Measurements from ENCODE around the gene GLIPR2.
"Not testable (repeated sequence)": the region's sequence is repeated elsewhere in the genome, so short reads cannot be mapped to it uniquely, and the experiment has no call there.

GLIPR2 gene, protein sequence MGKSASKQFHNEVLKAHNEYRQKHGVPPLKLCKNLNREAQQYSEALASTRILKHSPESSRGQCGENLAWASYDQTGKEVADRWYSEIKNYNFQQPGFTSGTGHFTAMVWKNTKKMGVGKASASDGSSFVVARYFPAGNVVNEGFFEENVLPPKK

DNA sequence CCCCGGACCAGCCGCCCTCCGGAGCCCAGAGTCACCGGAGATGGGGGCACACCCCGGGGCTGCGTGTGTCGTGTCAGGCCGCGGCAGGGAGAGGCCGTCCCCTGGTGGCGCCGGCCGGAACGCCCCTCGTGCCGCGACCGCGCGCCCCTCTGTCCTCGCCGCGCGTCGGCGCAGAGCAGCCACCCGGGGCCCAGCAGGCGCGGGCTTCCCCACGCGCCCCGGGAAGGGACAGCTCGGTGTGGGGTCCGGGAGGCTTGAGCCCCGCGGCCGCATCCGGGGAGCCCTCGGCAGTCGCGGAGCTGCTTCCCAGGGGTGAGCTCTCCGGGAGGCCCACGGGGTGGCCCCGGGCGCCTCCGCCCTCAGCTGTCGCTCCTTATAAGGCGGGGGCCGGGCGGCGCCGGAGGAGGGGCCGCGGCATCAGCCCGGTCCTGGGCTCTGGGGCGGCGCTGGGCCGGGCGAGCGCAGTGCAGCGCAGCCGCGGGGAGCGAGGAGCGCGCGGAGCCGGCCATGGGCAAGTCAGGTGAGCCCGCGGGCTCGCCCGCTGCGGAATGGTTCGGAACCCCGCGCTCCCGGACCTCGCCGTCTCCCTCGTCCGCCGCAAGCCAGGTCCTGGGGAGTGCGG, at the start of gene GLIPR2:
Gene GLIPR2 (plus strand): TSS at position 462 of the 622 bp plus-strand sequence. CDS start 46 bp downstream, at position 508.
- FAIRE-seq (no peak), DNase-seq (ENCODE audit: insufficient read length, low spot score) (peak; percentile 82)

DNA sequence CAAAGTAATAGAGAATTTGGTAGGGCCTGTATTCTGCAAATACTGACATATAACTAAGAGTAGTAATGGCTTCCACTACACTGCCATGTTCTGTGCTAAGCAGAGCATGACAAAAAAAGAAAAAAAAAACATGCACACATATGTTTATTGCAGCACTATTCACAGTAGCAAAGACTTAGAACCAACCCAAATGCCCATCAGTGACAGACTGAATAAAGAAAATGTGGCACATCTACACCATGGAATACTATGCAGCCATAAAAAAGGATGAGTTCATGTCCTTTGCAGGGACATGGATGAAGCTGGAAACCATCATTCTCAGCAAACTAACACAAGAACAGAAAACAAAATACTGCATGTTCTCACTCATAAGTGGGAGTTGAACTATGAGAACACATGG, 49.5 kb upstream of the GLIPR2 start:
- FAIRE-seq; DNase-seq (ENCODE audit: insufficient read length, low spot score): not testable (repeated sequence)

DNA sequence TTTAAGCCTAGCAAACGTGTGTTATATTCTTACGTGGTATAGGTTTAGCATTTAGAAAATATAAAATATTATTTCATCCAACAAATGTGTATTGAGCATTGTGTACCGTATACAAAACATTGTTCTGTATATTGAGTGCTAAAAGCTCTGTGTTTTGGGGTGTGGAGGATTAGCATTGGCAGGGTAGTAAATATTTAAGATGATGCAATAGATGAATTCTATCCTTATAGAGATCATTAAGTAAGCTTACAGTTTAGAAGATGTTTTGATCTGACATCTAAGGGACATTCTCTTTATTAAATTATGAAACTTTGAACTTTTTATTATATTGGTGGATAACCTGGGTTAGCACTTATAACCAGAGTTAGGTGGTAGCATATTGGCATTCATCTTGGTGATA, 48.5 kb upstream of the GLIPR2 start:
- DNase-seq (ENCODE audit: insufficient read length, low spot score): no peak
- FAIRE-seq: no peak

DNA sequence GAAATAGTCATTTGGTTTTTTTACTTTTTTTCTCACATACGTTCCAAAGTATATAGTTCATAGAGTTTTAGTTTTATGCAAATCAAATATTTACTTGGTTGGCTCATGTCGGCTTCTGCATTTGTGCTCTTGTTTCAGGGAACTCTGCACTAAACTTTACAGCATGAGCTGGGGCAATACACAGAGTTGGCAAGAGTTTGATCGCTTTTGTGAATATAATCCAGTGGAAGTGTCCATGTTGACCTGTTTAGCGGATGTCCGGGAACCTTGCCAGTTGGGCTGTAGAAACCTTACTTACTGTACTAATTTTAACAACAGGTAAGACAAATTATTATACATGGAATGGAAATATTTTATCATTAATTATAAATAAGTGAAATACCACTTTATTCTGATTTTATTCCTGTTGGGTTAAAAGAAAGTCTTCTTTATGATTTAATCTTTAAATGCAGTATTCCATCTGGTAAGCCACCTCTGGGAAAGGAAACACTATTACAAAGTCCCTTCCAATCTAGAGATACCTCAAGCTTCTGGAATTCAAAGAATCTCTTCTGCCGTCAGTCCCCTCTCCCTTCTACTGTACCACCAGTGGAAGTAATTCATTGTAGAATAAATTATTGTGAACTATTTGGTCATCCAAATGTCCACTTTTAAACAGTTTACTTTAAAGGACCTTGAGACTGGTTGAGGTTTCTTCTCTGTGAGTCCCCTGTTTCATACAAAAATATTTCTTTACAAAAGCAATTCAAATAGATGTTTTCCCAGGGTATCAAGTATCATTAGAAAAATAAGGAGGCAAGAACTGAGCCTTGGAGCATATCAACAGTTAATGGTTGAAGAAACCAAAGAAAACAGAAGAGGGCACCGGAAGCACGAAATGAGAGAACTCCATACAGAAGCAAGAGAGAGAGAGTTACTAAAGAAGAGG, 45.2 kb upstream of the GLIPR2 start:
- peak; percentile 4 for FAIRE-seq
- DNase-seq (ENCODE audit: insufficient read length, low spot score): no peak

DNA sequence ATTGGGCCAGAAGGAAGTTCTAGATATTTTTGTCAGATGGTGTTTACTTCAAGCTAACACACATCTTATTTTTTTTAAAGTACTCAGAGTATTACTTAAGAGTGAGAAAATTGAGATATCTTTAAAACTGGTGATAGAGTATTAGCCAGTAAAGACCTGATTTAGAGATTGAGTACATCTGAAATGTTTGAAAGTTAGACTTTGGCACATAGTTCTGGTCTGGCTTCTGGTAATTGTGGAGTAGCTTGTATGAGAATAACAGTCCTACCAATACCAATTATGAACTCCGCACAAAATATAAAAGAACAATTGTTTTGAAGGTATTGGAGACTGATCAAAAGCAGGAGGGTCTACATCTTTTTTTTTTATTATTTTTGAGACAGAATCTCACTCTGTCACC, 44.5 kb upstream of the GLIPR2 start:
- FAIRE-seq (peak; percentile 58), DNase-seq (ENCODE audit: insufficient read length, low spot score) (no peak)

DNA sequence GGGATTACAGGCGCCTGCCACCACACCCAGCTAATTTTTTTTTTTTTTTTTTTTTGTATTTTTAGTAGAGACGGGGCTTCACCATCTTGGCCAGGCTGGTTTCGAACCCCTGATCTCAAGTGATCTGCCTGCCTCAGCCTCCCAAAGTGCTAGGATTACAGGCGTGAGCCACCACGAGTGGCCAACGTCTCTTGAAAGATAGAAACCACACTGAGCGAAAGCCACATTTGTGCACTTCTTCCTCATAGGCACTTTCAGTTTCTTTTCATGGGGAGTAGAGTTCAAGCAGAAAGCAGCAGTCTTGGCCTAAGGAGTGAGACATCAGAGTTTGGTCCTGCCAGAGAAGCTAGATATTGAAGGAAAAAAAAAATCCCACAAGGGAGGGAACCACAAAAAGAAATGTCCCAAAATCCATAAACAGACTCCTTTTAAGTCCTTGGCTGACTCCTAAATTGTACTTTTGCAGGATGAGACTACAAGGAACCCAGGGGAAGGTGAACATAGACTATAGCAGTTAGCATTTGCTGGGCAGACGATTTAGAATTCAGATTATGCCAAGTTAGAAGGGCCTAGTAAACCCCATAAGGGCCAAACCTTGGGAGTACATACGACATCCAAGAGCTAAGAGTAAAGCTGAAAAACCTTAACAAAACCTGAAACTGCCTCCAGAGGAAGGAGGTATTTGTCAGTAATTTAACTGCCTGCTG, 43.9 kb upstream of the GLIPR2 start:
- FAIRE-seq (peak; percentile 92), DNase-seq (ENCODE audit: insufficient read length, low spot score) (peak; percentile 38)

DNA sequence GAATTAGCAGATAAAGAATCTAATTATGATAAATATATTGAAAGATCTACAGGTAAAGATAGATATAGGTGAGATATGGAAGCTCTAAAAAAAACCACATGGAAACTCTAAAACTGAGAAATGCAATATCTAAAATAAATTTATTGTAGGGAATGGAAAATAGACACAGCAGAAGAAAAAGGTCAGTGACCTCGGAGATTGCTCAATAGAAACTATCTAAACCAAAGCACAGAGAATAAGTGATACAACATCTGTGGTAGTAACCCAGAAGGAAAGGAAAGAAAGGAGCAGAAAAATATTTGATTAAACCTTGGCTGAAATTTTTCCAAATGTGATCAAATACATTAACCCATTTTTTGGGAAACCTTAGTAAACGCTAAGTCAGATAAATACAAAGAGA, 43.1 kb upstream of the GLIPR2 start:
- DNase-seq (ENCODE audit: insufficient read length, low spot score) (no peak), FAIRE-seq (no peak)

DNA sequence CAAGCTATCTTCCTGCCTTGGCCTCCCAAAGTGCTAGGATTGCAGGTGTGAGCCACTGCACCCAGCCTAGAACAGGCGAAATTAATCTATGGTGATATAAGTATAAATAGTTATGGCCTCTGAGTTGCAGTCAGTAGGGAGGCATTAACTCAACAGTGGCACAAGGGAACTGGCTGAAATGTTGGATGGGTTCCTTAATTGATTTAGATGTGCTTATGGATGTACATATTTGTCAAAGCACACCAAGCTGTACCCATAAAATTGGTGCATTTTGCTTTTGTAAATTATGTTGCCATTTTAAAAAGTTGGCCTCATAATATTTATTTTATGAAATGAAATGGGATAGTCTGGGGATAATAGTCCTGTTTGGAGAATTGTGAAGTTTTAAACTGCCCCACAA, 36.8 kb upstream of the GLIPR2 start:
- DNase-seq (ENCODE audit: insufficient read length, low spot score) (no peak), FAIRE-seq (no peak)

DNA sequence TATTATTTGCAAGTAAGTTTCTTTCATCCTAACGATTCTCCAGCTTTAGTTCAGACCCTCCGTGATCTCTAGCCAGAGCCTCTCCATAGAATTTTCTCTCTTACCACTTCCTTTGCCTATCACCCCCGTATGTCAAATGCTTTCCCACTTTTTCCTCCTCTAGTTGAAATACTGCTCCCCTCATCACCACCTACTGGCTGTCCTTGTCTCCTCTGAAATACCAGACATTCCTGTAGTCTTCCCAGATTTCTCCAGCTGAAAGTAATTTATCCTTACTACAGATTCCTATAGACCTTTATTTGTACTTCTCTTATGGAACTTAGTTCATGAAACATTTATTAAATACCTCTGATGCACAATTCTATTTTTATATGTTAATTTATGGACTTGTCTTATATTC, 36.0 kb upstream of the GLIPR2 start:
- no peak for DNase-seq (ENCODE audit: insufficient read length, low spot score)
- no peak for FAIRE-seq

DNA sequence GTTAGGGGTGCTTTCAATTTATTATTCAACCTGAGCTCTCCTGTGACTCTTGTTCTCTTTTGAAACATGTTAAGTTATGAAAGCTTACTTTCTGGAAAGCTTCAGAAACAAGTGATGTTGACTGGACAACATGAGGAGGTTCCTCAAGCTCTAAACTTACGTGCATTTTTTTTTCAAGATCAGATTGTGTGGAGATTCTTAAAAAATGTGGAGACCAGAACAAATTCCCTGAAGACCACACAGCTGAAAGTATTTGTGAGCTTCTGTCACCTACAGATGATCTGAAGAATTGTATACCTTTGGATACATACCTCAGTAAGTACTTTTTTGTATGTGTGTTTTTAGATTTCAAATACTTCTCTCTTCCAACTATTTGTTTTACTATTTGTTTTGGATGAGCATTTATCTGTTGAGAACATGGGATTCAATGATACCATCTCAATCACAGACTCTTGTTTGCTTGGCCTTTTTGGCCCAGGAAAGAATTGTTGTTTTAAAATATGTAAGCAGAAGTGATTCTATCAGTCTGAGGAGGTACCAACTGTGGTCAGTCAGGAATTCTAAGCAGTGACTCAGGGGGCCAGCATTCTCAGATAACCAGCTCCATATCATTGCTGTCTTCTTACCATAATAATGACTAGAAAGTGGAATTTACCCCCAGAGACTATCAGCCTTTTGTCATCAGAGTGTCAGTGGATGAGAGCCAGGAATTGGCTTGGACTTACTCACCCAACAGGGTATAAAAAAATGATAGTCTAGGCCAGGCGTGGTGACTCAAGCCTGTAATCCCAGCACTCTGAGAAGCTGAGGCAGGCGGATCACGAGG, 34.4 kb upstream of the GLIPR2 start:
- DNase-seq (ENCODE audit: insufficient read length, low spot score): no peak
- no peak for FAIRE-seq

DNA sequence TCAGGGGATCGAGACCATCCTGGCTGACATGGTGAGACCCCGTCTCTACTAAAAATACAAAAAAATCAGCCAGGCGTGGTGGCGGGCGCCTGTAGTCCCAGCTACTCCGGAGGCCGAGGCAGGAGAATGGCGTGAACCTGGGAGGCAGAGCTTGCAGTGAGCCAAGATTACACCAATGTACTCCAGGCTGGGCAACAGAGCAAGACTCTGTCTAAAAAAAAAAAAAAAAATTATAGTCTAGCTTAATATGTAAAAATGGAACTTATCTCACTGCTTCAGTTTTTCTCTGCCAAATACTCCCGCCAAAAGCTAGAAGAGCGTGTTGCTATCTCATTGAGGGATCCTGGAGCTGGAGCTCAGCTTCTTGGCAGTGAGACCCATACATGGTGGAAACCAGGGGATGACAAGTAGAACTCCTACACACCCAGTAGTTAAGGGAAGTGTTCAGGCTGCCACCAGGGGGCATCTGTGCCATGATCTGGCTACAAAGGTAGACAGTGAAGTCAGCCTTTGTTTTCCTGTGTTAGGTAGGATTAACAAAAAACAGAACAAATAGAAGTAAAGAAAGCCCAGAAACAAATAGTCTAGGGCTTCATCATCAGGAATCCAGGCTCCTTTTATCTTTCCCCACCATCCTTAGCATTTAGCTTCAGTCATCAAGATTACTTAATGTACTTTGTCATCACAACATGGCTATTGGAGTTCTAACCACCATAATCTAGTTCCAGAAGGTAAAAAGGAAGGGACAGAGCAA, 33.6 kb upstream of the GLIPR2 start:
- FAIRE-seq: peak; percentile 80
- peak; percentile 50 for DNase-seq (ENCODE audit: insufficient read length, low spot score)

DNA sequence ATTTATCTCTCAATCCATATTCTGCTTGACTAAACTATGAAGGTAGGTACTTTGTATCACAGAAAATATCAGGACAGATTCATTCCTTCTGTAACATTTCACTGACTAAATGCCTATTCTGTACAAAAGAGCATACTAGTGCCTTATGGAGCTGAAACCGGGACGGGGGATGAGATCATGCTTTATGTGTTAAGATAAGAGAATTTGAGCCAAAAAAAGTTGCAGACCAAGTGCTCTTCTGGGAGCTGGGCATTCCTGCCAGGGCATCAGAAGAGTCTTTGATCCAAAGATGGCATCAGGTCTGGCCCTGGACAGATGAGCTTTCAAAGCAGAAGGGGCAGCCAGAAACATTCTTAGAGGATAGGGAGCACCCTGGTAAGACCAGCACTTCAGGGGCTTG, 27.5 kb upstream of the GLIPR2 start:
- DNase-seq (ENCODE audit: insufficient read length, low spot score): no peak

DNA sequence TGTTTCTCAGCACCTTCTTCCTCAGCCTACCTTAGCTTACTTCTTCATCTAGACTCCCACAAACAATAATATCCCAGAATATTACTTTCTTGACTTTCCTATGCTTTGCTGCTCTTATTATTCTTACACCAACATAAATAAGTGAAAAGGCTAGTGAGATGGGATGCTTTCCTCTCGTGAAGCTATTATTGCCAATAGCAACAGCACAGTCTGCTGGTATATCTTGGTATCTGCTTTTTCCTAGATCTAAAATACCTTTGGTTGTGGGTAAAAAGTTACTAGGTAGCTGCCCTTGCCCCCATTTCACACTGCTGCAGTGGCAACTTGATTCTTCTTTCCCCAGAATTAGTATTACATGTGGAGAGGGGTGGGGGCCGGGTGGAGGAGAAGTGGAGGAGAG, 26.1 kb upstream of the GLIPR2 start:
- FAIRE-seq (no peak), DNase-seq (ENCODE audit: insufficient read length, low spot score) (no peak)

More for the DNA sequence above, 27.5 kb upstream of the GLIPR2 start:
- FAIRE-seq: no peak

DNA sequence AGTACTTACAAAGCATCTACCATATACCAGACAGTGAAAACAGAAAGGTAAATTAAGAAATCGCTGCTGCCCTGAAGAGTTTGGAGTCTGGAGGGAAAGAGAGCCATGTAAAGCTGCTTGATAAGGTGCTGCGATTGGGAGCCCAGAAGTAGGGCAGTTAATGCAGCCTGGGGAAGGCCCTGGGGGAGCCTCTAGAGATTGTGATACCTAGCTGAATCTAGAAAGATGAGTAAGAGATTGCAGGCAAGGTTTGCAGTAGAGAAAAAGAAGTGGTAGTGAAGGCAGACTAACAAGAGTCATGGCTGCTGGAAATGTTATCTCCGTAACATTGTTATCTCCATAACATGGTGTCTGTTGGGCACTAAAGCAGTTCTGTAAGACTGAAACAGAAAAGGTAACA, 24.0 kb upstream of the GLIPR2 start:
- FAIRE-seq: no peak
- DNase-seq (ENCODE audit: insufficient read length, low spot score): no peak

DNA sequence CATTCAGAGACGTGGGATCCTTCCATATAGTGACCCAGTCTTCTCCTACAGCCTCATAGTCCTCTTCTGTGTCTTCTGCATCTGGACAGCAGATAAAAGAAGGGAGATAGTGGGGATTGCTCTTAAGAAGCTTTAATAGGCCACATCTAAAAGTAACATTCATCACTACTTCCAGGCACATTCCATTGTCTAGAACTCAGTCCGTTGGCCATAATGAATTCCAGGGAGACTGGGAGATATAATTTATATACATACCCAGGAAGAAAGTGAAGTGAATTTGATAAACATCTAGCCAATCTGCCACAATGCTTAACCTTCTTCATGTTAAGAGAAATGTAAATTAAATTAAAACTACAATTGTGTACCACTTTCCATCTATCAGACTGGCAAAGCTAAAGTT, 22.5 kb upstream of the GLIPR2 start:
- no peak for DNase-seq (ENCODE audit: insufficient read length, low spot score)
- no peak for FAIRE-seq

DNA sequence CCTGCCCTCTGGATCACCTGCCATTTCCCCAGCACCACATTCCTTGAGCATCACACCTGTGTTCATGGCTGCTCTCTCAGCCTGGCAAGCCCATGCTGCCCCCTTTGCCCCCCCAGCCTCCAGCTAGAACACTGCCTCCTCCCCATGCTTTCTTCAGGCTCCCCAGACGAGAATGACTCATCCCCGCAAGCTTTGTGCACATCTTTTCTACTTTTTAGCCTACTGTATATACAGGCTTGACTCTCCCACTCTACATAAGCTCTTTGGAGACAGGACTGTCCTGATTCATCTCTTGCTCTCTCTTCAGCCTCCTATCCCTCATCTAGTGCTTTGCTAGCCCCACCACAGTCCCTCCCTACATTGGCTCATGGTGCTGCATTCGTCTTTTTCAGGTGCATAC, 19.9 kb upstream of the GLIPR2 start:
- FAIRE-seq (no peak), DNase-seq (ENCODE audit: insufficient read length, low spot score) (no peak)

DNA sequence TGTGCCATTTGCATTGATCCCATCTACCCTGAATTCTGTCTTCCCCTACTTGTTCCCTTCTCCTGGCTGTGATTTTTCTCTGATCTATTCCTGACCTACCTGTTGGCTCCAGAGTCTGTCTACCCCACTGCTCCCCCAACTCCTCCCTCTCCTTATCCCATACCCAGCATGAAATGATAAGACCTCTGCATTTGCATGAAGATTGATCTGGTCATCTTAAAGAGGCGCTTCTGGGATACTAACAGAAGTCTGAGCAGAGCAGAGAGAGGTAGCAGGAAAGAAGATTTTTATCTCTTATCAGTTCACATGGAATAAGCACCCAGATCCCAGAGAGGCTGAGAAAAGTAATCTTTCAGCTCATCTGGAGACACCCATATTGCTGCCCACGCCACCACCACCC, 18.3 kb upstream of the GLIPR2 start:
- DNase-seq (ENCODE audit: insufficient read length, low spot score) (no peak), FAIRE-seq (no peak)

DNA sequence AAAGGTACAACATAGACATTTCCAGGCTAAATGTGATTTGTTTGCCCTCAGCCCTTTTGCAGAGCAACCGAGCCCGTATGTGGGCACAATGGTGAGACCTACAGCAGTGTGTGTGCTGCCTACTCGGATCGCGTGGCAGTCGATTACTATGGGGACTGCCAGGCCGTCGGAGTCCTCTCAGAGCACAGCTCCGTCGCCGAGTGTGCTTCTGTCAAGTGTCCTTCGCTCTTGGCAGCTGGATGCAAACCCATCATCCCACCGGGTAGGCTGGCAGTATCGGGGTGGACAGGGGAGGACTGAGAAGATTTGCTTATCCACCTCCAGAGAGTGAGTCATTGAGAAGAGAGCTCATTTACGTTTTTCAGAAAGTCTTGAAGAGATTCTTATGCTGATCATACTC, 17.8 kb upstream of the GLIPR2 start:
- DNase-seq (ENCODE audit: insufficient read length, low spot score): no peak
- FAIRE-seq: no peak

DNA sequence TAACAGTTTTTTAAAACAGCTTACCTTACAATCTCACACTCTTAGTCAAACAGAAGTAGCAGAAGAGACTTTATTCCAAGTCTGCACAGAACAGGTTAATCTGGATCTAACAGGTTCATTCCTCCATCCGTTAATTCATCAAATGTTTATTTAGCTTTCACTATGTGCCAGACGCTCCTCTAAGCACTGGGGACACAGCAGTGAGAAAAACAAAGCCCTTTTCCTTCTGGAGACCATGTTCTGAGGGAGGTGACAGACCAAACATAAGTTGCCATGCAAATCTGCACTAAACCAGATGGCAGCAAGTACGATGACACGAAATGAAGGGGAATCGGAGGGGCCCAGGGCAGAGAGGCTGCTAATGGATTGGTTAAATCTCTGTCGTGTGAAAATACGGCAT, 17.1 kb upstream of the GLIPR2 start:
- FAIRE-seq: no peak

DNA sequence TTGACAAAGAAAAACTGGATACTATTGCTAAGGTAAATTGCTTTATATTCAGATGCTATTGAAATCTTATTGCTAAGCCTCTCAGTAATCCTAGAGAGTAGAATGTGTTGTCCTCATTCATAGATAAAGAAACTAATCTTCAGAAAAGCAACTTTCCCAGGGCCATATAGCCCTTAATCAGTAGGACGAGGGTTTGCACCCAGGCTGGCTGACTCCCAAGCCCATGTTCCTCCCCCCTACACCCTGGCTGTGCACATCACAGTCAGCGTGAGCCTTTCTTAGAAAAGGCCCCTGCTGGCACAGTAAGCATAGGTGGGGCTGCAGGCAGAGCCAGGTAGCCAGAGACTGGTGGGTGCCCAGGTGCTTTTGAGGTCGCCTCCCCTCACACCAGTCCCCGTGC, 15.8 kb upstream of the GLIPR2 start:
- DNase-seq (ENCODE audit: insufficient read length, low spot score): no peak
- FAIRE-seq: no peak

More for the DNA sequence above, 17.1 kb upstream of the GLIPR2 start:
- no peak for DNase-seq (ENCODE audit: insufficient read length, low spot score)
